H1 (cell line): ENCODE results near the gene ZNF562. TPM values are rescaled to one million over a fixed set of nuclear protein-coding genes. Genes with fewer than 3 reads are reported as not detected.

Experiments used
- CTCF ChIA-PET: fragments of 300-600 bp; sonication (Branson Sonifier 250); formaldehyde crosslinking; loops from one replicate; lab custom pipeline; 2021; ENCODE audit not compliant: partially characterized antibody; lab: Charles Lee
- POLR2A ChIA-PET: fragments of 300-600 bp; sonication (Branson Sonifier 250); formaldehyde crosslinking; loops from one replicate; lab custom pipeline; 2021; ENCODE audit warnings: inconsistent platforms; ENCODE audit not compliant: partially characterized antibody; lab: Charles Lee
- DNase-seq, 2 experiments: peaks; one replicate each; pipeline versions ENCODE4 v3.0.0 to v3.0.0-alpha.2; 2010 to 2022; ENCODE audit warnings: low spot score in 2 of 2, low read depth in 1 of 2, mixed read lengths in 1 of 2
- FAIRE-seq: peaks from 2 replicates; lab custom pipeline; 2011; peaks lifted over from hg19 to GRCh38; lab: Jason Lieb, UNC
- H2AFZ ChIP-seq: 2 replicates; pipeline ENCODE4 v1.8.1; 2012; ENCODE audit warnings: low read length, inconsistent platforms
- H2AK5ac ChIP-seq: 2 replicates; pipeline ENCODE4 v1.6.1; 2013; ENCODE audit warnings: low read depth, low read length
- H2BK120ac ChIP-seq: replicated peaks from 2 replicates; pipeline ENCODE3; 2013; ENCODE audit warnings: low read depth, low read length, inconsistent platforms
- H2BK12ac ChIP-seq: 2 replicates; pipeline ENCODE4 v1.6.1; 2013; ENCODE audit warnings: low read depth, low read length
- H2BK15ac ChIP-seq: 2 replicates; pipeline ENCODE4 v1.6.1; 2013; ENCODE audit warnings: low read length
- H2BK20ac ChIP-seq: 2 replicates; pipeline ENCODE4 v1.6.1; 2013; ENCODE audit warnings: low read length
- H2BK5ac ChIP-seq: 2 replicates; pipeline ENCODE4 v1.6.1; 2013; ENCODE audit warnings: low read depth, low read length
- H3K14ac ChIP-seq: 2 replicates; pipeline ENCODE4 v1.6.1; 2013; ENCODE audit warnings: inconsistent platforms; ENCODE audit not compliant: insufficient read length
- H3K18ac ChIP-seq: 2 replicates; pipeline ENCODE4 v1.6.1; 2013; ENCODE audit warnings: low read length; ENCODE audit errors: extremely low read depth
- H3K23ac ChIP-seq: 2 replicates; pipeline ENCODE4 v1.6.1; 2013; ENCODE audit warnings: inconsistent platforms; ENCODE audit not compliant: insufficient read length
- H3K23me2 ChIP-seq: 2 replicates; pipeline ENCODE4 v1.6.1; 2013; ENCODE audit warnings: low read depth, low read length
- H3K27ac ChIP-seq: 2 replicates; pipeline ENCODE4 v1.6.1; 2011; ENCODE audit warnings: low read depth, low read length, inconsistent platforms
- H3K27me3 ChIP-seq, 4 experiments: replicated peaks in 1 of 4; 1 replicate in 1 of 4; 2 replicates in 3 of 4; pipeline versions ENCODE4 v1.6.1 to v1.8.1; 2011 to 2013; ENCODE audit warnings: low read length in 3 of 4, mild to moderate bottlenecking in 3 of 4, inconsistent platforms in 2 of 4, mixed read lengths in 2 of 4, moderate library complexity in 1 of 4; ENCODE audit not compliant: control insufficient read depth in 3 of 4, insufficient read depth in 3 of 4; ENCODE audit errors: extremely low read depth in 1 of 4
- H3K36me3 ChIP-seq, 4 experiments: 2 replicates each; pipeline versions ENCODE4 v1.6.1 to v1.8.1; 2011 to 2013; ENCODE audit warnings: mild to moderate bottlenecking in 4 of 4, low read length in 3 of 4, moderate library complexity in 2 of 4, control low read depth in 1 of 4, inconsistent platforms in 1 of 4; ENCODE audit not compliant: insufficient read depth in 4 of 4, control insufficient read depth in 2 of 4
- H3K4ac ChIP-seq: replicated peaks from 2 replicates; pipeline ENCODE3; 2013; ENCODE audit warnings: low read length, low read depth, mixed read lengths, inconsistent platforms; ENCODE audit not compliant: insufficient read length
- H3K4me1 ChIP-seq, 4 experiments: replicated peaks in 1 of 4; 1 replicate in 1 of 4; 2 replicates in 3 of 4; pipeline versions ENCODE4 v1.6.1 to v1.8.1; 2011 to 2013; ENCODE audit warnings: low read length in 3 of 4, inconsistent platforms in 2 of 4, mixed read lengths in 1 of 4; ENCODE audit not compliant: insufficient read depth in 4 of 4, control insufficient read depth in 3 of 4
- H3K4me2 ChIP-seq, 2 experiments: 2 replicates each; pipeline versions ENCODE4 v1.6.1 to v1.8.1; 2011 to 2013; ENCODE audit warnings: low read depth in 2 of 2, low read length in 2 of 2, control low read depth in 1 of 2, inconsistent platforms in 1 of 2, mild to moderate bottlenecking in 1 of 2; ENCODE audit not compliant: insufficient read depth in 1 of 2
- H3K4me3 ChIP-seq, 4 experiments: fragments of 200-600, 300-600 bp in 1 of 4; sonication (generic), shearing (Covaris generic), sonication (Bioruptor Twin) in 1 of 4; 2 replicates each; pipeline versions ENCODE4 v1.5.1 to v1.8.1; 2011 to 2016; ENCODE audit warnings: low read length in 4 of 4, low read depth in 3 of 4, control low read depth in 2 of 4, inconsistent platforms in 2 of 4, mild to moderate bottlenecking in 2 of 4, mixed read lengths in 1 of 4, moderate library complexity in 1 of 4; ENCODE audit not compliant: insufficient read depth in 2 of 4; ENCODE audit errors: extremely low read depth in 1 of 4
- H3K56ac ChIP-seq: replicated peaks from 2 replicates; pipeline ENCODE3; 2013; ENCODE audit warnings: low read depth, mild to moderate bottlenecking, mixed read lengths, low read length, inconsistent platforms; ENCODE audit not compliant: insufficient read length
- H3K79me1 ChIP-seq: 2 replicates; pipeline ENCODE4 v1.6.1; 2013; ENCODE audit warnings: low read depth, low read length, control low read depth
- H3K79me2 ChIP-seq, 2 experiments: 2 replicates each; pipeline versions ENCODE4 v1.6.1 to v1.8.1; 2012 to 2013; ENCODE audit warnings: low read length in 2 of 2, mild to moderate bottlenecking in 2 of 2, inconsistent platforms in 1 of 2; ENCODE audit not compliant: insufficient read depth in 2 of 2, control insufficient read depth in 1 of 2
- H3K9ac ChIP-seq, 4 experiments: replicated peaks in 1 of 4; 1 replicate in 1 of 4; 2 replicates in 3 of 4; pipeline versions ENCODE4 v1.6.1 to v1.8.1; 2011 to 2013; ENCODE audit warnings: low read depth in 3 of 4, low read length in 3 of 4, control low read depth in 2 of 4, mild to moderate bottlenecking in 2 of 4, moderate library complexity in 2 of 4, inconsistent platforms in 1 of 4; ENCODE audit errors: extremely low read depth in 1 of 4
- H3K9me3 ChIP-seq, 2 experiments: 2 replicates each; pipeline versions ENCODE4 v1.6.1 to v1.8.1; 2012 to 2013; ENCODE audit warnings: mild to moderate bottlenecking in 2 of 2, moderate library complexity in 2 of 2, control low read depth in 1 of 2, inconsistent platforms in 1 of 2, low read depth in 1 of 2, low read length in 1 of 2, mixed read lengths in 1 of 2; ENCODE audit not compliant: insufficient read depth in 2 of 2
- H4K20me1 ChIP-seq, 2 experiments: replicated peaks in 1 of 2; 2 replicates each; pipeline versions ENCODE3 to v1.8.1; 2011 to 2013; ENCODE audit warnings: inconsistent platforms in 2 of 2, low read length in 2 of 2, mild to moderate bottlenecking in 1 of 2; ENCODE audit not compliant: insufficient read depth in 2 of 2, control insufficient read depth in 1 of 2
- H4K5ac ChIP-seq: 2 replicates; pipeline ENCODE4 v1.6.1; 2013; ENCODE audit warnings: low read length, low read depth, mixed read lengths, inconsistent platforms; ENCODE audit not compliant: insufficient read length
- H4K8ac ChIP-seq: 2 replicates; pipeline ENCODE4 v1.8.0; 2013; ENCODE audit warnings: mild to moderate bottlenecking, moderate library complexity, low read length, inconsistent platforms; ENCODE audit not compliant: insufficient read depth; ENCODE audit errors: extremely low read depth
- H4K91ac ChIP-seq: replicated peaks from 2 replicates; pipeline ENCODE3; 2013; ENCODE audit warnings: low read length, mixed read lengths, inconsistent platforms; ENCODE audit not compliant: insufficient read length
- ATF3 ChIP-seq: IDR thresholded peaks from 2 replicates; pipeline ENCODE4 v1.6.1; 2011; ENCODE audit warnings: low read depth, mild to moderate bottlenecking, low read length; ENCODE audit not compliant: insufficient read depth
- BRCA1 ChIP-seq: IDR thresholded peaks from 2 replicates; pipeline ENCODE4 v1.6.1; 2012; ENCODE audit warnings: low read depth, low read length, improper control_type of control experiment
- CBX5 ChIP-seq: fragments of 300-800, 300-1000 bp; sonication (generic); IDR thresholded peaks from 2 replicates; pipeline ENCODE4 v1.7.1; 2016; ENCODE audit warnings: antibody characterized with exemption, low read length, low read depth
- CEBPB ChIP-seq: IDR thresholded peaks from 2 replicates; pipeline ENCODE4 v1.6.1; 2012; ENCODE audit warnings: low read depth, low read length
- EGR1 ChIP-seq: IDR thresholded peaks from 2 replicates; pipeline ENCODE4 v1.6.1; 2011; ENCODE audit warnings: low read depth, low read length, borderline replicate concordance
- GABPA ChIP-seq: IDR thresholded peaks from 2 replicates; pipeline ENCODE4 v1.6.1; 2011; ENCODE audit warnings: mild to moderate bottlenecking, low read length, moderate library complexity, borderline replicate concordance; ENCODE audit not compliant: insufficient read depth
- HDAC6 ChIP-seq: IDR thresholded peaks from one replicate; pipeline ENCODE4 v1.7.1; 2012; ENCODE audit warnings: low read depth, mild to moderate bottlenecking, inconsistent platforms, low read length, moderate library complexity
- NRF1 ChIP-seq: IDR thresholded peaks from 2 replicates; pipeline ENCODE4 v1.6.1; 2011; ENCODE audit warnings: mild to moderate bottlenecking, low read depth, low read length, improper control_type of control experiment
- POU5F1 ChIP-seq: IDR thresholded peaks from 2 replicates; pipeline ENCODE4 v1.6.1; 2011; ENCODE audit warnings: low read depth, mild to moderate bottlenecking, low read length, moderate library complexity
- RXRA ChIP-seq: IDR thresholded peaks from 2 replicates; pipeline ENCODE4 v1.6.1; 2011; ENCODE audit warnings: low read depth, mild to moderate bottlenecking, low read length, moderate library complexity; ENCODE audit not compliant: insufficient read depth
- SIRT6 ChIP-seq: IDR thresholded peaks from one replicate; pipeline ENCODE4 v1.7.1; 2012; ENCODE audit warnings: low read length, inconsistent platforms
- SP1 ChIP-seq: IDR thresholded peaks from 2 replicates; pipeline ENCODE4 v1.6.1; 2011; ENCODE audit warnings: low read depth, low read length
- YY1 ChIP-seq: IDR thresholded peaks from 2 replicates; pipeline ENCODE4 v1.6.1; 2011; ENCODE audit warnings: low read depth, mild to moderate bottlenecking, low read length
- WGBS, 2 experiments: shearing (Covaris generic) in 1 of 2; methylation state at CpG; one replicate each; pipeline versions ENCODE4 v1.1.6 to v1.1.7; 2013 to 2015; ENCODE audit warnings: low lambda C conversion rate in 2 of 2, mixed read lengths in 2 of 2, inconsistent platforms in 1 of 2, low coverage in 1 of 2, missing lambda C conversion rate in 1 of 2; ENCODE audit not compliant: insufficient replicate concordance in 2 of 2, insufficient coverage in 1 of 2, insufficient read length in 1 of 2; ENCODE audit errors: extremely low coverage in 1 of 2, missing lambda C conversion rate in 1 of 2; 5-methylcytosine and 5-hydroxymethylcytosine counted together
- polyA plus RNA-seq, 7 experiments: library from polyadenylated mRNA; depleted of rRNA in 3 of 7; stranded (reverse) in 5 of 7; unstranded in 2 of 7; fragments of >200 nt in 5 of 7; fragments of 200-250 nt in 2 of 7; gene quantifications; 1 replicate in 5 of 7; 2 replicates in 1 of 7; 4 replicates in 1 of 7; pipeline versions ENCODE4 v1.2.1 to v1.2.3, GENCODE V29; 2011 to 2013; ENCODE audit warnings: missing spikeins in 2 of 7, mixed read lengths in 2 of 7
- total RNA-seq: library from RNA; stranded (reverse); fragmentation: NEBNext Ultra II Directional; extraction: Animal tissue kit (Norgen Biotek cat#: 25700); gene quantifications from 2 replicates; pipeline ENCODE4 v1.2.1, GENCODE V29; 2021
- TF ChIP-seq, protein P1 (sequence below): IDR thresholded peaks from 2 replicates; pipeline ENCODE4 v1.6.1; 2012; ENCODE audit warnings: low read length, inconsistent platforms

The ZNF562 gene
- total and polyA plus RNA-seq, 2 of the 8 experiments (the other 6 are each of a cell fraction or from before 2014, with no cell fraction given) = 0.12 to 2.5 TPM

DNA sequence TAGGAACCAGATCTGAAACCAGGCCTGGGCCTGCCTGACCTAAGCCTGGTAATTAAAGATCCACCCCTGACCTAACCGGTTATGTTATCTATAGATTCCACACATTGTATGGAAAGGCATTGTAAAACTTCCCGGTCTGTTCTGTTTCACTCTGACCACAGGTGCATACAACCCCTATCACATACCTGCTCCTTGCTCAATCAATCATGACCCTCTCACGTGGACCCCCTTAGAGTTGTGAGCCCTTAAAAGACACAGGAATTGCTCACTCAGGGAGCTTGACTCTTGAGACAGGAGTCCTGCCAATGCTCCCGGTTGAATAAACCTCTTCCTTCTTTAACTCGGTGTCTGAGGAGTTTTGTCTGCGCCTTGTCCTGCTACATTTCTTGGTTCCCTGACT, 27.3 kb upstream of the ZNF562 start:
- 84% methylated on average over 6 of the region's 6 CpGs; no CpG with 5 or more reads in 1 of the 2 experiments for WGBS, 2 experiments
- no peak overlapping the region for H2AK5ac ChIP-seq
- no peaks in the 10 kb centered on the region for H3K79me1 ChIP-seq
- H2BK12ac ChIP-seq = no peak overlapping the region
- H3K27me3 ChIP-seq = no peaks in the 10 kb centered on the region
- H3K56ac ChIP-seq = no peak overlapping the region
- no peak overlapping the region for H3K23ac ChIP-seq
- peaks cover 5 to 17% of the 10 kb centered on the region in 2 experiments for H3K9me3 ChIP-seq
- H2BK15ac ChIP-seq = no peak overlapping the region
- no peak overlapping the region for H4K91ac ChIP-seq
- no peak for FAIRE-seq
- no peak overlapping the region for H3K4me3 ChIP-seq
- ChIA-PET CTCF (no interaction called here), POLR2A (no interaction called here)
- no peak overlapping the region for H2AFZ ChIP-seq
- no peak overlapping the region for H3K18ac ChIP-seq
- H4K20me1 ChIP-seq = no peaks in the 10 kb centered on the region
- H3K27ac ChIP-seq = no peak overlapping the region
- H2BK5ac ChIP-seq = no peak overlapping the region
- no peak overlapping the region for H4K8ac ChIP-seq
- H3K4me2 ChIP-seq = no peak overlapping the region
- no peaks in the 10 kb centered on the region for H3K79me2 ChIP-seq
- no peaks in the 10 kb centered on the region for H3K36me3 ChIP-seq
- no peak overlapping the region for H2BK20ac ChIP-seq
- no peak overlapping the region for H3K14ac ChIP-seq
- no peaks in the 10 kb centered on the region for H3K4me1 ChIP-seq
- H4K5ac ChIP-seq = no peak overlapping the region
- no peak overlapping the region for H3K4ac ChIP-seq
- no peak overlapping the region for H3K9ac ChIP-seq
- H2BK120ac ChIP-seq = no peak overlapping the region
- DNase-seq = no peak
- H3K23me2 ChIP-seq = no peaks in the 10 kb centered on the region
- TF ChIP-seq RXRA (no peak), BRCA1 (no peak), CEBPB (no peak), YY1 (no peak), ATF3 (no peak), POU5F1 (no peak), NRF1 (no peak), EGR1 (no peak), SIRT6 (no peak), GABPA (no peak), SP1 (no peak), CBX5 (no peak), HDAC6 (no peak)
- TF ChIP-seq, protein P1, sequence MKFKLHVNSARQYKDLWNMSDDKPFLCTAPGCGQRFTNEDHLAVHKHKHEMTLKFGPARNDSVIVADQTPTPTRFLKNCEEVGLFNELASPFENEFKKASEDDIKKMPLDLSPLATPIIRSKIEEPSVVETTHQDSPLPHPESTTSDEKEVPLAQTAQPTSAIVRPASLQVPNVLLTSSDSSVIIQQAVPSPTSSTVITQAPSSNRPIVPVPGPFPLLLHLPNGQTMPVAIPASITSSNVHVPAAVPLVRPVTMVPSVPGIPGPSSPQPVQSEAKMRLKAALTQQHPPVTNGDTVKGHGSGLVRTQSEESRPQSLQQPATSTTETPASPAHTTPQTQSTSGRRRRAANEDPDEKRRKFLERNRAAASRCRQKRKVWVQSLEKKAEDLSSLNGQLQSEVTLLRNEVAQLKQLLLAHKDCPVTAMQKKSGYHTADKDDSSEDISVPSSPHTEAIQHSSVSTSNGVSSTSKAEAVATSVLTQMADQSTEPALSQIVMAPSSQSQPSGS = no peak
